HFFc6 (cell line): ENCODE measurements around the gene ADGRG2. TPM values are rescaled to one million over a fixed set of nuclear protein-coding genes. Genes with fewer than 3 reads are reported as not detected.
A peak's percentile ranks its signal among the peaks of the same experiment; 100 is the strongest.

Experiments
- DNase-seq: peaks from one replicate; pipeline ENCODE4 v3.0.0-alpha.2; 2018
- H3K27ac Mint-ChIP-seq: 2 replicates; pipeline ENCODE4 v1.8.0; 2020; ENCODE audit warnings: mild to moderate bottlenecking, mixed read lengths
- H3K27me3 Mint-ChIP-seq: 2 replicates; pipeline ENCODE4 v1.8.0; 2021; ENCODE audit warnings: mild to moderate bottlenecking, moderate library complexity, mixed read lengths; ENCODE audit not compliant: insufficient read depth
- H3K36me3 Mint-ChIP-seq: 2 replicates; pipeline ENCODE4 v1.8.0; 2021; ENCODE audit warnings: low read depth, mixed read lengths
- H3K4me1 Mint-ChIP-seq: 2 replicates; pipeline ENCODE4 v1.8.0; 2020; ENCODE audit warnings: low read depth, mixed read lengths
- H3K4me3 Mint-ChIP-seq: 2 replicates; pipeline ENCODE4 v1.8.0; 2020; ENCODE audit warnings: mild to moderate bottlenecking, moderate library complexity, mixed read lengths
- H3K9me3 Mint-ChIP-seq: 2 replicates; pipeline ENCODE4 v1.8.0; 2020; ENCODE audit warnings: mild to moderate bottlenecking, mixed read lengths
- total RNA-seq, 6 experiments: library from RNA; stranded (reverse); fragmentation: NEBNext Ultra II Directional; extraction: Animal tissue kit (Norgen Biotek cat#: 25700); gene quantifications; 2 replicates in 1 of 6; 3 replicates in 5 of 6; pipeline ENCODE4 v1.2.3, GENCODE V29; 2021
- TF ChIP-seq, protein P1 (sequence below): fragments of 200-600 bp; sonication (generic); IDR thresholded peaks from 2 replicates; pipeline ENCODE4 v1.5.0; 2021; ENCODE audit warnings: antibody characterized with exemption, mild to moderate bottlenecking

The ADGRG2 gene
- total RNA-seq, 6 experiments from 2014 or later: not detected

DNA sequence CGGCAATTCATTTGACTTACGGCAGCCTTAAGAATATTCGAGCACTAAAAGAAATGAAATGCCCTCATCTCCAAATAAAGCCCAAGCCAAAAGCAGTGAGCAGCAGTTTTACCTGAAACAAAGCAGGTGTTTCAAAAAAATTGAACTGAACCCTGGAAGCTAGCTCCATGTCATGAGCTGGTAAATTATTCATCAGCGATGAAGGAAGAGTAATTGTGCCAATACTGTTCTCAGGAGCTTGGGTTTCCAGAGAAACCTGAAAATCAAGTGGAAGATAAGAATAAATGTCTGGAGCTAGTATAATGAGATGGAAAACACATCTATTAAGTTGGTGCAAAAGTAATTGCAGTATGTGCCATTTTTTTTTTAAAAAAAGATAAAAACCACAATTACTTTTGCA, 114.4 kb downstream of the ADGRG2 start:
- TF ChIP-seq, protein P1, sequence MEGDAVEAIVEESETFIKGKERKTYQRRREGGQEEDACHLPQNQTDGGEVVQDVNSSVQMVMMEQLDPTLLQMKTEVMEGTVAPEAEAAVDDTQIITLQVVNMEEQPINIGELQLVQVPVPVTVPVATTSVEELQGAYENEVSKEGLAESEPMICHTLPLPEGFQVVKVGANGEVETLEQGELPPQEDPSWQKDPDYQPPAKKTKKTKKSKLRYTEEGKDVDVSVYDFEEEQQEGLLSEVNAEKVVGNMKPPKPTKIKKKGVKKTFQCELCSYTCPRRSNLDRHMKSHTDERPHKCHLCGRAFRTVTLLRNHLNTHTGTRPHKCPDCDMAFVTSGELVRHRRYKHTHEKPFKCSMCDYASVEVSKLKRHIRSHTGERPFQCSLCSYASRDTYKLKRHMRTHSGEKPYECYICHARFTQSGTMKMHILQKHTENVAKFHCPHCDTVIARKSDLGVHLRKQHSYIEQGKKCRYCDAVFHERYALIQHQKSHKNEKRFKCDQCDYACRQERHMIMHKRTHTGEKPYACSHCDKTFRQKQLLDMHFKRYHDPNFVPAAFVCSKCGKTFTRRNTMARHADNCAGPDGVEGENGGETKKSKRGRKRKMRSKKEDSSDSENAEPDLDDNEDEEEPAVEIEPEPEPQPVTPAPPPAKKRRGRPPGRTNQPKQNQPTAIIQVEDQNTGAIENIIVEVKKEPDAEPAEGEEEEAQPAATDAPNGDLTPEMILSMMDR: no peak
- H3K4me3 Mint-ChIP-seq: no peak overlapping the region
- no peak for DNase-seq
- peaks cover 16% of the 10 kb centered on the region for H3K4me1 Mint-ChIP-seq
- H3K27me3 Mint-ChIP-seq: no peaks in the 10 kb centered on the region
- H3K27ac Mint-ChIP-seq: no peak overlapping the region
- no peaks in the 10 kb centered on the region for H3K36me3 Mint-ChIP-seq
- no peaks in the 10 kb centered on the region for H3K9me3 Mint-ChIP-seq

GRCh38 chrX:19007011-19007410, 115.3 kb downstream of the ADGRG2 start:
- H3K4me1 Mint-ChIP-seq: peaks cover 16% of the 10 kb centered on the region
- H3K27me3 Mint-ChIP-seq: no peaks in the 10 kb centered on the region
- no peaks in the 10 kb centered on the region for H3K36me3 Mint-ChIP-seq
- TF ChIP-seq, protein P1: no peak
- no peaks in the 10 kb centered on the region for H3K9me3 Mint-ChIP-seq
- H3K27ac Mint-ChIP-seq: no peak overlapping the region
- H3K4me3 Mint-ChIP-seq: no peak overlapping the region
- DNase-seq: no peak

DNA sequence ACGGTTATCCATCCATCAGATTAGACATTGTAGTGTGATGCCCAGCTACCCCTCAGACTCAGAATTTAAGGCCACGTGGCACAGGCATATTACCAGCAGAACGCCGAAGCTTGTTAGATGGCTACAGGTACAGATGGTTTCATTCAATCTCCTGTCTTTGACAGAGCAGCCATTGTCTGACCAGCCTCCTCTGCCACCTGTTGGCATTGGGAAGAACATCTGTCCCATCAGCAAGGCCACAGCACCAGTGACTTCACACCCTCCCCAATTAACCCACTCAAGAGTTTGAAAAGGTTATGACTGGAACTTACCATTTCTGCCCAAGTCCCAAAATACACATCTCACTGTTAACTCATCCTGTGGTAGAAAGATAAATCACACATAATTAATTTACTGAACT, 116.4 kb downstream of the ADGRG2 start:
- no peak for DNase-seq

DNA sequence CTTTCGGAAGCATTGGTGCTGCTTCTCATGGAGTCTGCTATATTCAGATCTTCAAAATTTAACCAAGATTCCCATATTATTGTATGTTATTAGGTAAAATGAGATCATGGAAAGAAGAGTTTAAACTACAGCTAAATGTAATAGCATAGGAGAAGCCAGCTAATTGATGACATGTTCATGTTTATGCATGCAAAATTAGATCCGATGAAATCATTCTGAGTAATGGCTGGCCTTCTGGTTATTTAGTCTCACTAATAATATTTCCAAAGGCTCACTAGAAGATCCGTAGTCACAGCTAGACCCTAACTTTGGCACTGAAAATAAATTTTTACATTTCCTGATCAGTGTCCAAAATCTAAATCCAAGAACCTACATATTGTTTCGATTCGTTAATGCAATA, 118.5 kb downstream of the ADGRG2 start:
- Mint-ChIP-seq H3K4me1 (peaks cover 16% of the 10 kb centered on the region), H3K36me3 (no peaks in the 10 kb centered on the region), H3K27me3 (no peaks in the 10 kb centered on the region), H3K9me3 (no peaks in the 10 kb centered on the region), H3K27ac (peak overlapping the region; percentile 31; the same call in 1 of the 2 replicates), H3K4me3 (no peak overlapping the region)
- TF ChIP-seq, protein P1: no peak
- DNase-seq: no peak

More for the DNA sequence above, 116.4 kb downstream of the ADGRG2 start:
- Mint-ChIP-seq H3K27me3 (no peaks in the 10 kb centered on the region), H3K4me1 (peaks cover 16% of the 10 kb centered on the region), H3K4me3 (no peak overlapping the region), H3K9me3 (no peaks in the 10 kb centered on the region), H3K27ac (no peak overlapping the region), H3K36me3 (no peaks in the 10 kb centered on the region)
- TF ChIP-seq, protein P1: 0 out of 2 replicates have a peak, but pooled peaks have one; percentile 11

GRCh38 chrX:18998653-18999052, 123.6 kb downstream of the ADGRG2 start:
- Mint-ChIP-seq H3K27me3 (no peaks in the 10 kb centered on the region), H3K4me1 (peaks cover 44% of the 10 kb centered on the region), H3K36me3 (no peaks in the 10 kb centered on the region), H3K27ac (no peak overlapping the region), H3K9me3 (no peaks in the 10 kb centered on the region), H3K4me3 (no peak overlapping the region)
- DNase-seq: no peak
- TF ChIP-seq, protein P1: no peak

DNA sequence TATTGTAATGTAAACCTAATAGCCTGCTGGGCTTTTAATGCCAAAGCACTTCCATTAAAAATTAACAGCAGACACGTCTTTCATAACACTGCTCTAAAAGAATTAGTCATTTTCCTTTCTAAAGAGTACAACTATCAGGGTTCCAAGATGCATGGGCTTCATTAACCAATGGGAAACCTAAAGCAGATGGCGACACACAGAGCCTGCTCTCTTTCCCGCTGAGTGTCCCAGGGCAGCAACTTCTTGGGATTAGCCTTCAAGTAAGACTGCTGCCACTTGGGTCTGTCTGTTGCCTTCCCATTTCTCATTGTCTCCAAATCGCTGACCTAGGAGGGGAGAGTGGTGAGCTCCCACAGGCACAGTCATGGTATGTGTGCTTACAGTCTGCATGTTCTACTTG, 124.4 kb downstream of the ADGRG2 start:
- H3K4me3 Mint-ChIP-seq: peak overlapping the region; percentile 29; the same call in 1 of the 2 replicates
- no peaks in the 10 kb centered on the region for H3K27me3 Mint-ChIP-seq
- TF ChIP-seq, protein P1: no peak
- peak overlapping the region; percentile 64; the same call in 1 of the 2 replicates for H3K27ac Mint-ChIP-seq
- H3K4me1 Mint-ChIP-seq: peaks cover 40% of the 10 kb centered on the region
- H3K9me3 Mint-ChIP-seq: no peaks in the 10 kb centered on the region
- H3K36me3 Mint-ChIP-seq: no peaks in the 10 kb centered on the region
- no peak for DNase-seq
